ENCODE measurements around the gene PLGRKT. TPM values are rescaled to one million over a fixed set of nuclear protein-coding genes. Genes with fewer than 3 reads are reported as not detected.
"Not testable (repeated sequence)": the region's sequence is repeated elsewhere in the genome, so short reads cannot be mapped to it uniquely, and the experiment has no call there.

PLGRKT gene
- total RNA-seq, 1 experiment from 2014 or later: 19.2 TPM

DNA sequence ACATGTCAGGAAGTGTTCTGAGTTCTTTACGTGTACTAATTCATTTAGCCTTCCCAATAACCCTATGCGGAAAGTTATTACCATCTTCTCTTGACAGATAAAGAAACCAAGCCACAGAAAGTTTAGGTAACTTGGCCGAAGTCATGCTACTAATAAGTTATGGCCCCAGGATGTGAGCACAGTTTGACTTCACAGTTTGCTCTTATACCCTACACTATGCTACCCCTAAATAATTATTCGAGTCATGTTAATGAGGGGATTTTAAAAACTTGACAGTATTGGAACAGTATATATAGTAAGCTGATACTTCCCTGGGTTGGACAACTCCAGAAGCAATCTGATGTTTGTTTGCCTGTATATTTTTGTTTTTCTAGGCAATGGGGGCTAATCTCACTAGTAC, 43.2 kb upstream of the PLGRKT start (continued):
- TF ChIP-seq GABPB1 (CRISPR knock-in tag; IDR thresholded peaks at IDR 0.05): no peak

DNA sequence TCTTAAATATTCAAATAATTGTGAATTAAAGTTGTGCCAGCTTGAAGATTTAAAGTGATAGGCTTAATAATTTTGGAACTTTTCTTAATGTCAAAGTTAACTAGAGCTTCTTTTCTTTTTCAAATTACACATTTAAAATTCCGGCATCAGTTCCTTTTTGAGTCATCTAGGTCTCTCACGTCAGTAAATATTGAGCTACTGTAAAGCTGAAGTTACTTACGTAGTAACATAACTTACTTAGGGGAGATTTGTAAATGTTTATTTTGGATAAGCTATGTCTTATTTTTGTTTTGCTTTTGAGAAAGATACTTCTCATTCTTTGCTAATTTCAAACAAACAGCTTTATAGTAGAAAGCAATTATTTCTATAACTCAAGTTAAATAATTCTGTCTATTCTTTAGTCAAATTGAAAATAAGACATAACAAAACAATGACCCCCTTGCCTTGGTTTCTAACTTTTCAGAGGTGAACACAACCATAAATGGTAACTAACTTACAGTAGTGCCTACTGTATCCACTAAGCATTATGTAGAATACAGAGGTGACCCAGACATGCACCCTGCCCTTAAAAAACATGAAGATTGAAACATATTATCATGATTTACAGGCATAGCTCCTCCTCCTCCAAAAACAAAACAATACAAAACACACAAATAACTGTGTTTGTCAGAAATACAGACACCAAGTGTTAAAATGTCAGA, 42.4 kb upstream of the PLGRKT start:
- Mint-ChIP-seq H3K9me3 (peaks cover 26% of the 10 kb centered on the region), H3K36me3 (peaks cover 3% of the 10 kb centered on the region), H3K27ac (no peak overlapping the region), H3K27me3 (ENCODE audit: low read depth) (peaks cover 5% of the 10 kb centered on the region), H3K4me3 (no peak overlapping the region), H3K4me1 (peaks cover 2% of the 10 kb centered on the region; the same call in 1 of the 2 replicates)
- TF ChIP-seq PRRX2 (CRISPR knock-in tag; IDR thresholded peaks at IDR 0.05): no peak
- TF ChIP-seq, protein P1, sequence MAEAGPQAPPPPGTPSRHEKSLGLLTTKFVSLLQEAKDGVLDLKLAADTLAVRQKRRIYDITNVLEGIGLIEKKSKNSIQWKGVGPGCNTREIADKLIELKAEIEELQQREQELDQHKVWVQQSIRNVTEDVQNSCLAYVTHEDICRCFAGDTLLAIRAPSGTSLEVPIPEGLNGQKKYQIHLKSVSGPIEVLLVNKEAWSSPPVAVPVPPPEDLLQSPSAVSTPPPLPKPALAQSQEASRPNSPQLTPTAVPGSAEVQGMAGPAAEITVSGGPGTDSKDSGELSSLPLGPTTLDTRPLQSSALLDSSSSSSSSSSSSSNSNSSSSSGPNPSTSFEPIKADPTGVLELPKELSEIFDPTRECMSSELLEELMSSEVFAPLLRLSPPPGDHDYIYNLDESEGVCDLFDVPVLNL (CRISPR knock-in tag; IDR thresholded peaks at IDR 0.05; ENCODE audit: borderline replicate concordance, low read depth): no peak
- no peak for TF ChIP-seq CREB1 (CRISPR knock-in tag; IDR thresholded peaks at IDR 0.05)
- TF ChIP-seq SP1 (CRISPR knock-in tag; conservative IDR thresholded peaks at IDR 0.05): no peak
- TF ChIP-seq, protein P2, sequence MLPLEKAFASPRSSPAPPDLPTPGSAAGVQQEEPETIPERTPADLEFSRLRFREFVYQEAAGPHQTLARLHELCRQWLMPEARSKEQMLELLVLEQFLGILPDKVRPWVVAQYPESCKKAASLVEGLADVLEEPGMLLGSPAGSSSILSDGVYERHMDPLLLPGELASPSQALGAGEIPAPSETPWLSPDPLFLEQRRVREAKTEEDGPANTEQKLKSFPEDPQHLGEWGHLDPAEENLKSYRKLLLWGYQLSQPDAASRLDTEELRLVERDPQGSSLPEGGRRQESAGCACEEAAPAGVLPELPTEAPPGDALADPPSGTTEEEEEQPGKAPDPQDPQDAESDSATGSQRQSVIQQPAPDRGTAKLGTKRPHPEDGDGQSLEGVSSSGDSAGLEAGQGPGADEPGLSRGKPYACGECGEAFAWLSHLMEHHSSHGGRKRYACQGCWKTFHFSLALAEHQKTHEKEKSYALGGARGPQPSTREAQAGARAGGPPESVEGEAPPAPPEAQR (CRISPR knock-in tag; IDR thresholded peaks at IDR 0.05): no peak
- TF ChIP-seq ZBTB21 (CRISPR knock-in tag; IDR thresholded peaks at IDR 0.05; ENCODE audit: borderline replicate concordance): no peak
- TF ChIP-seq, protein P3, sequence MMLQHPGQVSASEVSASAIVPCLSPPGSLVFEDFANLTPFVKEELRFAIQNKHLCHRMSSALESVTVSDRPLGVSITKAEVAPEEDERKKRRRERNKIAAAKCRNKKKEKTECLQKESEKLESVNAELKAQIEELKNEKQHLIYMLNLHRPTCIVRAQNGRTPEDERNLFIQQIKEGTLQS (CRISPR knock-in tag; conservative IDR thresholded peaks at IDR 0.05): no peak
- no peak for TF ChIP-seq ZNF317 (CRISPR knock-in tag; IDR thresholded peaks at IDR 0.05; ENCODE audit: borderline replicate concordance, low read depth)
- TF ChIP-seq, protein P4, sequence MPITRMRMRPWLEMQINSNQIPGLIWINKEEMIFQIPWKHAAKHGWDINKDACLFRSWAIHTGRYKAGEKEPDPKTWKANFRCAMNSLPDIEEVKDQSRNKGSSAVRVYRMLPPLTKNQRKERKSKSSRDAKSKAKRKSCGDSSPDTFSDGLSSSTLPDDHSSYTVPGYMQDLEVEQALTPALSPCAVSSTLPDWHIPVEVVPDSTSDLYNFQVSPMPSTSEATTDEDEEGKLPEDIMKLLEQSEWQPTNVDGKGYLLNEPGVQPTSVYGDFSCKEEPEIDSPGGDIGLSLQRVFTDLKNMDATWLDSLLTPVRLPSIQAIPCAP (CRISPR knock-in tag; IDR thresholded peaks at IDR 0.05): no peak
- TF ChIP-seq, protein P5, sequence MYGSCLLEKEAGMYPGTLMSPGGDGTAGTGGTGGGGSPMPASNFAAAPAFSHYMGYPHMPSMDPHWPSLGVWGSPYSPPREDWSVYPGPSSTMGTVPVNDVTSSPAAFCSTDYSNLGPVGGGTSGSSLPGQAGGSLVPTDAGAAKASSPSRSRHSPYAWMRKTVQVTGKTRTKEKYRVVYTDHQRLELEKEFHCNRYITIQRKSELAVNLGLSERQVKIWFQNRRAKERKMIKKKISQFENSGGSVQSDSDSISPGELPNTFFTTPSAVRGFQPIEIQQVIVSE (CRISPR knock-in tag; IDR thresholded peaks at IDR 0.05; ENCODE audit: borderline replicate concordance): no peak
- TF ChIP-seq ZNF416 (CRISPR knock-in tag; IDR thresholded peaks at IDR 0.05): no peak
- no peak for TF ChIP-seq NR1H2 (CRISPR knock-in tag; IDR thresholded peaks at IDR 0.05)
- DNase-seq (ENCODE audit: low spot score) (no peak), ATAC-seq (no peak)
- ChIA-PET CTCF (no interaction called here), POLR2A (no interaction called here)

DNA sequence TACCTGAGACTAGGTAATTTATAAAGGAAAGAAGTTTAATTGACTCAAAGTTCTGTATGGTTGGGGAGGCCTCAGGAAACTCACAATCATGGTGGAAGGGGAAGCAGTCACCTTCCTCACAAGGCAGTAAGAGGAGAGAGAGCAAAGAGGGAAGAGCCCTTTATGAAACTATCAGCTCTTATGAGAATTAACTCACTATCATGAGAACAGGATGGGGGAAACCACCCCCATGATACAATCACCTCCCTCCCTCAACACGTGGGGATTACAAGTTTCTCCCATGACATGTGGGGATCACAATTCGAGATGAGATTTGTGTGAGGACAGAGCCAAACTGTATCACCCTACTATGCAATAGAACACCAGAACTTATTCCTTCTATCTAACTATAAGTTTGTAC, 40.5 kb upstream of the PLGRKT start:
- peaks cover 26% of the 10 kb centered on the region for H3K9me3 Mint-ChIP-seq

DNA sequence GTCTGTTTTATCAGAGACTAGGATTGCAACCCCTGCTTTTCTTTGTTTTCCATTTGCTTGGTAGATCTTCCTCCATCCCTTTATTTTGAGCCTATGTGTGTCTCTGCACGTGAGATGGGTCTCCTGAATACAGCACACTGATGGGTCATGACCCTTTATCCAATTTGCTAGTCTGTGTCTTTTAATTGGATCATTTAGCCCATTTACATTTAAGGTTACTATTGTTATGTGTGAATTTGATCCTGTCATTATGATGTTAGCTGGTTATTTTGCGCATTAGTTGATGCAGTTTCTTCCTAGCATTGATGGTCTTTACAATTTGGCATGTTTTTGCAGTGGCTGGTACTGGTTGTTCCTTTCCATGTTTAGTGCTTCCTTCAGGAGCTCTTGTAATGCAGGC, 37.9 kb upstream of the PLGRKT start:
- H3K27ac Mint-ChIP-seq; ATAC-seq; DNase-seq (ENCODE audit: low spot score); H3K4me1 Mint-ChIP-seq; H3K36me3 Mint-ChIP-seq; POLR2A ChIA-PET; H3K4me3 Mint-ChIP-seq; CTCF ChIA-PET: not testable (repeated sequence)
- peaks cover 26% of the 10 kb centered on the region for H3K9me3 Mint-ChIP-seq
- H3K27me3 Mint-ChIP-seq (ENCODE audit: low read depth): peaks cover 18% of the 10 kb centered on the region

More for the DNA sequence above, 40.5 kb upstream of the PLGRKT start:
- Mint-ChIP-seq H3K36me3 (peaks cover 3% of the 10 kb centered on the region), H3K4me1 (peaks cover 2% of the 10 kb centered on the region; the same call in 1 of the 2 replicates), H3K27me3 (ENCODE audit: low read depth) (peaks cover 18% of the 10 kb centered on the region), H3K4me3 (no peak overlapping the region), H3K27ac (no peak overlapping the region)
- no peak for ATAC-seq
- no peak for DNase-seq (ENCODE audit: low spot score)
- TF ChIP-seq, protein P6, sequence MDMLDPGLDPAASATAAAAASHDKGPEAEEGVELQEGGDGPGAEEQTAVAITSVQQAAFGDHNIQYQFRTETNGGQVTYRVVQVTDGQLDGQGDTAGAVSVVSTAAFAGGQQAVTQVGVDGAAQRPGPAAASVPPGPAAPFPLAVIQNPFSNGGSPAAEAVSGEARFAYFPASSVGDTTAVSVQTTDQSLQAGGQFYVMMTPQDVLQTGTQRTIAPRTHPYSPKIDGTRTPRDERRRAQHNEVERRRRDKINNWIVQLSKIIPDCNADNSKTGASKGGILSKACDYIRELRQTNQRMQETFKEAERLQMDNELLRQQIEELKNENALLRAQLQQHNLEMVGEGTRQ (CRISPR knock-in tag; IDR thresholded peaks at IDR 0.05): no peak
- TF ChIP-seq NFYB (CRISPR knock-in tag; conservative IDR thresholded peaks at IDR 0.05; ENCODE audit: low read depth) (no peak), RORB (CRISPR knock-in tag; IDR thresholded peaks at IDR 0.05) (no peak)
- ChIA-PET POLR2A (no interaction called here), CTCF (no interaction called here)
